Astrocyte (in vitro differentiated cells and primary cell): ENCODE data around the gene SBF1.

Experiments used
- EZH2 ChIP-seq: IDR thresholded peaks from 2 replicates; pipeline ENCODE4 v1.6.1; 2012; ENCODE audit warnings: mild to moderate bottlenecking, low read length, inconsistent platforms; ENCODE audit not compliant: insufficient read depth
- TF ChIP-seq, protein P1 (sequence below): IDR thresholded peaks from 2 replicates; pipeline ENCODE4 v1.5.1; 2011; ENCODE audit warnings: low read depth, mild to moderate bottlenecking, inconsistent platforms, low read length, moderate library complexity; ENCODE audit not compliant: insufficient read depth

DNA sequence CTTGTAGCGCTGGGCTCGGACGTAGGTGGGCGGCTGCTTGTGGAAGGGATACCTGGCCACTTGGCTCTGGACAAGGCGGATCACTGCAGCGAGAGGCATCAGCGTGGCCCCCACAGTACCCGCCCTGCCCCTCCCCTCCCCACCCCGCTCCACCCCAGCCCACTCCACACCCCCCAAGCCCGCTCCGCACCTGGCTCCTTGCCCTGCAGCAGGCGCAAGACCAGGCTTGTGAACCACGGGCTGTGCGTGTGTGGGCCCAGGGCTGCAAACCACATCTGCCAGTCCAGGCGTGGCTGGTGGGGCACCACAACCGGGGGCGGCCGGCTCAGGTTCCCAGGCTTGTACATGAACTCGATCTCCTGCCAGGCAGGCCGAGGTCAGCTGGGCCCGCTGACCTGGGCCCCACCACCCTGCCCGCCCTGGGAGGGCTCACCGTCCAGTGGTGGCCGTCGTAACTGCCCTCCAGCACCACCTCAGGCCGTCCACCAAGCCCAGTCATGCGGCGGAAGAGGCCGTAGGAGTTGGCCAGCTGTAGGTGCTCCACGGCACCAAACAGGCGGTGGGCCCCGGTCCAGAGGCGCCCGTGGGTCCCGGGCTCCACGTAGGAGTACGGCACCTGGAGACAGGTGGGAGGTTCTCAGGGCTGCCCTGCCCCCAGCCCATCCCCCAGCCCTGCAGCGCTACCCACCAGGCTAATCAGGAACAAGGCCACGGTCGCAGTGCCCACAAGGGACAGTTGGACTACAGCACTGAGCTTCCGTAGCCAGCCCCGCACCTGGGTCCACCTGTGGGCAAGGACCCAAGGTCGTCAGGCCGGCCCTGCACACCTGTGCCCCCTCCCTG lies 29.8 kb upstream of the SBF1 start:
- TF ChIP-seq, protein P1, sequence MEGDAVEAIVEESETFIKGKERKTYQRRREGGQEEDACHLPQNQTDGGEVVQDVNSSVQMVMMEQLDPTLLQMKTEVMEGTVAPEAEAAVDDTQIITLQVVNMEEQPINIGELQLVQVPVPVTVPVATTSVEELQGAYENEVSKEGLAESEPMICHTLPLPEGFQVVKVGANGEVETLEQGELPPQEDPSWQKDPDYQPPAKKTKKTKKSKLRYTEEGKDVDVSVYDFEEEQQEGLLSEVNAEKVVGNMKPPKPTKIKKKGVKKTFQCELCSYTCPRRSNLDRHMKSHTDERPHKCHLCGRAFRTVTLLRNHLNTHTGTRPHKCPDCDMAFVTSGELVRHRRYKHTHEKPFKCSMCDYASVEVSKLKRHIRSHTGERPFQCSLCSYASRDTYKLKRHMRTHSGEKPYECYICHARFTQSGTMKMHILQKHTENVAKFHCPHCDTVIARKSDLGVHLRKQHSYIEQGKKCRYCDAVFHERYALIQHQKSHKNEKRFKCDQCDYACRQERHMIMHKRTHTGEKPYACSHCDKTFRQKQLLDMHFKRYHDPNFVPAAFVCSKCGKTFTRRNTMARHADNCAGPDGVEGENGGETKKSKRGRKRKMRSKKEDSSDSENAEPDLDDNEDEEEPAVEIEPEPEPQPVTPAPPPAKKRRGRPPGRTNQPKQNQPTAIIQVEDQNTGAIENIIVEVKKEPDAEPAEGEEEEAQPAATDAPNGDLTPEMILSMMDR: no peak
- TF ChIP-seq EZH2: no peak
